ENCODE results near the gene PRKAR2A. TPM values are rescaled to one million over a fixed set of nuclear protein-coding genes. Genes with fewer than 3 reads are reported as not detected.
A peak's percentile ranks its signal among the peaks of the same experiment; 100 is the strongest.

Gene PRKAR2A
- total RNA-seq, 2 donors from 2014 or later = 38.9 to 41.2 TPM

- Histone ChIP-seq H3K4me3 (ENCODE audit: low read length) (no peak overlapping the region), H3K36me3 (ENCODE audit: control insufficient read depth, insufficient read depth, low read length) (no peaks in the 10 kb centered on the region), H3K27me3 (ENCODE audit: control insufficient read depth, insufficient read depth, low read length, poor library complexity, severe bottlenecking) (no peaks in the 10 kb centered on the region), H3K4me1 (ENCODE audit: control insufficient read depth, insufficient read depth, low read length) (peaks cover 7% of the 10 kb centered on the region), H3K9me3 (ENCODE audit: control insufficient read depth, low read length) (no peaks in the 10 kb centered on the region), H3K9ac (ENCODE audit: extremely low read depth, low read length, poor library complexity, severe bottlenecking) (no peak overlapping the region), H3K27ac (ENCODE audit: low read depth, low read length) (no peak overlapping the region)
- no peaks in the 10 kb centered on the region for H3K36me3 Mint-ChIP-seq (ENCODE audit: low read depth)
- TF ChIP-seq, protein P1, sequence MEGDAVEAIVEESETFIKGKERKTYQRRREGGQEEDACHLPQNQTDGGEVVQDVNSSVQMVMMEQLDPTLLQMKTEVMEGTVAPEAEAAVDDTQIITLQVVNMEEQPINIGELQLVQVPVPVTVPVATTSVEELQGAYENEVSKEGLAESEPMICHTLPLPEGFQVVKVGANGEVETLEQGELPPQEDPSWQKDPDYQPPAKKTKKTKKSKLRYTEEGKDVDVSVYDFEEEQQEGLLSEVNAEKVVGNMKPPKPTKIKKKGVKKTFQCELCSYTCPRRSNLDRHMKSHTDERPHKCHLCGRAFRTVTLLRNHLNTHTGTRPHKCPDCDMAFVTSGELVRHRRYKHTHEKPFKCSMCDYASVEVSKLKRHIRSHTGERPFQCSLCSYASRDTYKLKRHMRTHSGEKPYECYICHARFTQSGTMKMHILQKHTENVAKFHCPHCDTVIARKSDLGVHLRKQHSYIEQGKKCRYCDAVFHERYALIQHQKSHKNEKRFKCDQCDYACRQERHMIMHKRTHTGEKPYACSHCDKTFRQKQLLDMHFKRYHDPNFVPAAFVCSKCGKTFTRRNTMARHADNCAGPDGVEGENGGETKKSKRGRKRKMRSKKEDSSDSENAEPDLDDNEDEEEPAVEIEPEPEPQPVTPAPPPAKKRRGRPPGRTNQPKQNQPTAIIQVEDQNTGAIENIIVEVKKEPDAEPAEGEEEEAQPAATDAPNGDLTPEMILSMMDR (conservative IDR thresholded peaks at IDR 0.05) = no peak
- peaks cover 3% of the 10 kb centered on the region for H3K27me3 Mint-ChIP-seq (ENCODE audit: insufficient read depth)
- no peak for DNase-seq
- peaks cover 24% of the 10 kb centered on the region for H3K4me1 Mint-ChIP-seq
- WGBS, 2 experiments (ENCODE audit: insufficient coverage in 1 of 2, insufficient read length in 1 of 2) = 92 to 94% methylated on average over 2 to 8 of the region's 8 CpGs
- no peaks in the 10 kb centered on the region for H3K9me3 Mint-ChIP-seq
- no peak overlapping the region for H3K27ac Mint-ChIP-seq
- H3K4me3 Mint-ChIP-seq = no peak overlapping the region
Observed at GRCh38 chr3:48848816-48849515, 1.3 kb upstream of the PRKAR2A start.

DNA sequence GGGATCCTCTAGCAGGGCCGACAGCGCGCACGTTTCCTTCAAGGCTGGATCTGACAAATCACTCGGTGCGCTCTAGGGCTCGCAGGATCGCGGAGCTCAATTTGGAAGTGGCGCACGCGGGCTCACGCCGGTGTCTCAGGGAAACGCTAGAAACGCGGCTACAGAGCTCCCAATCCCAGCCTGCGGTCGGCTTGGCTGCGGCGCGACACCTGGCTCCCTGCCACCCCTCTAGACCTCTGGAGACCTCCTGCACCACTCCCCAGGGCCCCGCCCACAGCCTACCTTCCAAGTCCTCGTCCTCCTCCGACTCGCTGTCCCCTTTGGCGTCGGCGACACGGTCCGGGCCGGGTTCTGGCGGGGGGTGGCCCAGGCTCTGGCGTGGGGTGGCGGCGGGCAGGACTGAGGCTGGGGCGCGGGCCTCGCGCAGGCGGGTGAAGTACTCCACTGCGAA is 596 bp downstream of the PRKAR2A start:
- no peaks in the 10 kb centered on the region for H3K9me3 ChIP-seq (ENCODE audit: control insufficient read depth, low read length)
- 1 to 2% methylated on average over 16 to 42 of the region's 42 CpGs for WGBS, 2 experiments (ENCODE audit: insufficient coverage in 1 of 2, insufficient read length in 1 of 2)
- Mint-ChIP-seq H3K9me3 (no peaks in the 10 kb centered on the region), H3K4me1 (peaks cover 27% of the 10 kb centered on the region), H3K4me3 (peak overlapping the region; percentile 77), H3K27me3 (ENCODE audit: insufficient read depth) (peaks cover 3% of the 10 kb centered on the region), H3K27ac (peak overlapping the region; percentile 61), H3K36me3 (ENCODE audit: low read depth) (no peaks in the 10 kb centered on the region)
- no peaks in the 10 kb centered on the region for H3K27me3 ChIP-seq (ENCODE audit: control insufficient read depth, insufficient read depth, low read length, poor library complexity, severe bottlenecking)
- H3K36me3 ChIP-seq (ENCODE audit: control insufficient read depth, insufficient read depth, low read length) = no peaks in the 10 kb centered on the region
- H3K27ac ChIP-seq (ENCODE audit: low read depth, low read length) = no peak overlapping the region
- H3K4me3 ChIP-seq (ENCODE audit: low read length) = peak overlapping the region; percentile 81
- TF ChIP-seq, protein P1 (conservative IDR thresholded peaks at IDR 0.05) = no peak
- peak; percentile 91 for DNase-seq
- peak overlapping the region; percentile 49 for H3K9ac ChIP-seq (ENCODE audit: extremely low read depth, low read length, poor library complexity, severe bottlenecking)
- H3K4me1 ChIP-seq (ENCODE audit: control insufficient read depth, insufficient read depth, low read length) = peaks cover 6% of the 10 kb centered on the region

DNA sequence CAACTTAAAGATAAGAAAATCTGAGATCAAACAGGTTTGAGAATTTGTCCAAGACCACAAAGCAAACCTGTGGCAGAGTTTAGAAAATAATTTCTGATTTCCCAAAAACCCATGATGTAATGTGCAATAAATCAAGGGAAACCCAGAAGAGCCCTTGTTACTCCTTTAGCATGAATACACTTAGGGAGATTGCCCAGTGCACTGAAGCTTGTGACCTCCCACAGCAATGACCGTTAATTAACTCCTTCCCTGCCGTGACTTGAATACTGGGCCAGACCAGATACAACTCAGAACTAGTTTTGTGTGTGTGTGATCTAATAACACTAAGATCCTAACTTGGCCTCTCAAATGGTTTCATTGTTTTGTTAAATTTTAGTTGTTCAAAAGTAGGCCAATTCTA is 2.5 kb downstream of the PRKAR2A start:
- peak overlapping the region; percentile 3 for H3K4me3 ChIP-seq (ENCODE audit: low read length)
- H3K27me3 ChIP-seq (ENCODE audit: control insufficient read depth, insufficient read depth, low read length, poor library complexity, severe bottlenecking) = no peaks in the 10 kb centered on the region
- Mint-ChIP-seq H3K4me3 (no peak overlapping the region), H3K4me1 (peaks cover 21% of the 10 kb centered on the region), H3K36me3 (ENCODE audit: low read depth) (no peaks in the 10 kb centered on the region), H3K27me3 (ENCODE audit: insufficient read depth) (peaks cover 3% of the 10 kb centered on the region), H3K9me3 (no peaks in the 10 kb centered on the region), H3K27ac (no peak overlapping the region)
- DNase-seq = no peak
- 74 to 88% methylated on average over 1 to 2 of the region's 2 CpGs for WGBS, 2 experiments (ENCODE audit: insufficient coverage in 1 of 2, insufficient read length in 1 of 2)
- H3K4me1 ChIP-seq (ENCODE audit: control insufficient read depth, insufficient read depth, low read length) = no peaks in the 10 kb centered on the region
- no peaks in the 10 kb centered on the region for H3K9me3 ChIP-seq (ENCODE audit: control insufficient read depth, low read length)
- no peak overlapping the region for H3K9ac ChIP-seq (ENCODE audit: extremely low read depth, low read length, poor library complexity, severe bottlenecking)
- TF ChIP-seq, protein P1 (conservative IDR thresholded peaks at IDR 0.05) = no peak
- H3K27ac ChIP-seq (ENCODE audit: low read depth, low read length) = no peak overlapping the region
- no peaks in the 10 kb centered on the region for H3K36me3 ChIP-seq (ENCODE audit: control insufficient read depth, insufficient read depth, low read length)
